HG03378 (cell line): ENCODE results near the gene SMIM32.

Experiments
- ATAC-seq: cut with Tn5 transposase; IDR thresholded peaks from one replicate; pipeline ENCODE4 v1.9.1; 2021; ENCODE audit warnings: mild to moderate bottlenecking, moderate library complexity; ENCODE audit not compliant: unreplicated experiment

Gene SMIM32

GRCh38 chr5:136192526-136193321 lies at the start of gene SMIM32:
Gene SMIM32 (minus strand): TSS chr5:136193162. CDS start chr5:136192524, 638 bp downstream.
- no peak for ATAC-seq

GRCh38 chr5:136242611-136243010 lies 49.6 kb upstream of the SMIM32 start:
- peak; percentile 75 for ATAC-seq

- peak; percentile 47 for ATAC-seq
Measured at GRCh38 chr5:136242136-136242535, 49.2 kb upstream of the SMIM32 start.

GRCh38 chr5:136240894-136241293 lies 47.9 kb upstream of the SMIM32 start:
- no peak for ATAC-seq

- ATAC-seq, result no peak
Measured at GRCh38 chr5:136236479-136237083, 43.6 kb upstream of the SMIM32 start.

- ATAC-seq, result no peak
Measured at GRCh38 chr5:136235321-136235720, 42.4 kb upstream of the SMIM32 start.

- ATAC-seq, result peak; percentile 73
Measured at GRCh38 chr5:136232316-136232715, 39.4 kb upstream of the SMIM32 start.

GRCh38 chr5:136230176-136230575 lies 37.2 kb upstream of the SMIM32 start:
- no peak for ATAC-seq

GRCh38 chr5:136228136-136228757 lies 35.3 kb upstream of the SMIM32 start:
- no peak for ATAC-seq

- ATAC-seq, result no peak
Measured at GRCh38 chr5:136226401-136226800, 33.4 kb upstream of the SMIM32 start.

GRCh38 chr5:136225796-136226195 lies 32.8 kb upstream of the SMIM32 start:
- no peak for ATAC-seq

- no peak for ATAC-seq
Measured at GRCh38 chr5:136222580-136223235, 29.7 kb upstream of the SMIM32 start.

GRCh38 chr5:136221340-136221739 lies 28.4 kb upstream of the SMIM32 start:
- no peak for ATAC-seq

GRCh38 chr5:136216230-136216629 lies 23.3 kb upstream of the SMIM32 start:
- ATAC-seq, result no peak

- ATAC-seq, result no peak
Measured at GRCh38 chr5:136215812-136216211, 22.9 kb upstream of the SMIM32 start.

- no peak for ATAC-seq
Measured at GRCh38 chr5:136213919-136214493, 21.0 kb upstream of the SMIM32 start.

GRCh38 chr5:136212252-136212721 lies 19.3 kb upstream of the SMIM32 start:
- ATAC-seq, result no peak

- ATAC-seq, result no peak
Measured at GRCh38 chr5:136211282-136212040, 18.5 kb upstream of the SMIM32 start.

GRCh38 chr5:136210259-136210658 lies 17.3 kb upstream of the SMIM32 start:
- ATAC-seq, result no peak

- no peak for ATAC-seq
Measured at GRCh38 chr5:136209346-136209910, 16.5 kb upstream of the SMIM32 start.
